Measurements from ENCODE around the gene SMIM36. TPM values are rescaled to one million over a fixed set of nuclear protein-coding genes. Genes with fewer than 3 reads are reported as not detected.
"Not testable (repeated sequence)": the region's sequence is repeated elsewhere in the genome, so short reads cannot be mapped to it uniquely, and the experiment has no call there.

The SMIM36 gene
- total RNA-seq, 2 experiments from 2014 or later: not detected

- no peaks in the 10 kb centered on the region for H3K79me2 ChIP-seq (ENCODE audit: insufficient read depth, low read depth, low read length)
- ChIA-PET CTCF (ENCODE audit: unreplicated experiment) (no interaction called here), POLR2A (interaction anchor here (0.6 to 1.5 kb wide), 4 partner anchors 10 to 30 kb away, joined by 3 to 7 read pairs (median 4); no protein-coding TSS in a partner anchor)
- no peak for DNase-seq (ENCODE audit: low spot score)
- H3K9me2 ChIP-seq (ENCODE audit: insufficient read depth, low read length): no peaks in the 10 kb centered on the region
- peaks cover 6% of the 10 kb centered on the region for H3K4me1 ChIP-seq (ENCODE audit: insufficient read depth, low read length, poor library complexity, severe bottlenecking)
- H2AFZ ChIP-seq (ENCODE audit: low read length): no peak overlapping the region
- BruUV-seq (replicated peaks): no TSS peak
- TF ChIP-seq EZH2phosphoT487 (IDR thresholded peaks at IDR 0.05; ENCODE audit: borderline replicate concordance, low read depth, low read length): no peak
- no peak for TF ChIP-seq CTCF (conservative IDR thresholded peaks at IDR 0.05; ENCODE audit: low read length)
- no peaks in the 10 kb centered on the region for H3K9me3 ChIP-seq (ENCODE audit: low read length)
- no peak overlapping the region for H3K4me3 ChIP-seq (ENCODE audit: low read depth, low read length, poor library complexity, severe bottlenecking)
- no peak overlapping the region for H3K27ac ChIP-seq (ENCODE audit: low read depth, low read length, poor library complexity, severe bottlenecking)
- H3K4me2 ChIP-seq (ENCODE audit: low read length): no peak overlapping the region
- H4K20me1 ChIP-seq (ENCODE audit: insufficient read depth, low read length): no peaks in the 10 kb centered on the region
- intact Hi-C loops (cut with micrococcal nuclease; ENCODE audit: unreplicated experiment): no loop called here
- no peaks in the 10 kb centered on the region for H3K36me3 ChIP-seq (ENCODE audit: insufficient read depth, low read length)
Observed at GRCh38 chr17:55446581-55447205, 64.6 kb downstream of the SMIM36 start.

- H3K36me3 ChIP-seq (ENCODE audit: insufficient read depth, low read length); H3K4me1 ChIP-seq (ENCODE audit: insufficient read depth, low read length, poor library complexity, severe bottlenecking); H3K4me2 ChIP-seq (ENCODE audit: low read length); intact Hi-C loops (cut with micrococcal nuclease; ENCODE audit: unreplicated experiment); H3K4me3 ChIP-seq (ENCODE audit: low read depth, low read length, poor library complexity, severe bottlenecking); CTCF ChIA-PET (ENCODE audit: unreplicated experiment); DNase-seq (ENCODE audit: low spot score); BruUV-seq (replicated peaks); H3K79me2 ChIP-seq (ENCODE audit: insufficient read depth, low read depth, low read length); H3K9me2 ChIP-seq (ENCODE audit: insufficient read depth, low read length); H4K20me1 ChIP-seq (ENCODE audit: insufficient read depth, low read length); H3K27ac ChIP-seq (ENCODE audit: low read depth, low read length, poor library complexity, severe bottlenecking); H3K9me3 ChIP-seq (ENCODE audit: low read length); H2AFZ ChIP-seq (ENCODE audit: low read length): not testable (repeated sequence)
- POLR2A ChIA-PET: interaction anchor here (0.6 to 1.5 kb wide), 2 partner anchors 10 to 21 kb away, joined by 5 to 7 read pairs; no protein-coding TSS in a partner anchor
Observed at GRCh38 chr17:55446004-55446403, 65.2 kb downstream of the SMIM36 start.

- POLR2A ChIA-PET: no interaction called here
- no peak overlapping the region for H3K27ac ChIP-seq (ENCODE audit: low read depth, low read length, poor library complexity, severe bottlenecking)
- H3K9me2 ChIP-seq (ENCODE audit: insufficient read depth, low read length): no peaks in the 10 kb centered on the region
- no peak for TF ChIP-seq EZH2phosphoT487 (IDR thresholded peaks at IDR 0.05; ENCODE audit: borderline replicate concordance, low read depth, low read length)
- no peak for TF ChIP-seq CTCF (conservative IDR thresholded peaks at IDR 0.05; ENCODE audit: low read length)
- peaks cover 12% of the 10 kb centered on the region for H3K4me1 ChIP-seq (ENCODE audit: insufficient read depth, low read length, poor library complexity, severe bottlenecking)
- H3K4me2 ChIP-seq (ENCODE audit: low read length): no peak overlapping the region
- BruUV-seq (replicated peaks): no TSS peak
- no peak for DNase-seq (ENCODE audit: low spot score)
- H4K20me1 ChIP-seq (ENCODE audit: insufficient read depth, low read length): no peaks in the 10 kb centered on the region
- no peaks in the 10 kb centered on the region for H3K9me3 ChIP-seq (ENCODE audit: low read length)
- H3K79me2 ChIP-seq (ENCODE audit: insufficient read depth, low read depth, low read length): no peaks in the 10 kb centered on the region
- intact Hi-C loops (cut with micrococcal nuclease; ENCODE audit: unreplicated experiment): no loop called here
- H3K36me3 ChIP-seq (ENCODE audit: insufficient read depth, low read length): no peaks in the 10 kb centered on the region
- peak overlapping the region; percentile 51 for H2AFZ ChIP-seq (ENCODE audit: low read length)
- CTCF ChIA-PET (ENCODE audit: unreplicated experiment): no interaction called here
- H3K4me3 ChIP-seq (ENCODE audit: low read depth, low read length, poor library complexity, severe bottlenecking): no peak overlapping the region
Observed at GRCh38 chr17:55444471-55445441, 66.5 kb downstream of the SMIM36 start.
